WERI-Rb-1 (cell line): ENCODE measurements around the gene BBS10.

Experiments used
- DNase-seq: peaks from one replicate; pipeline ENCODE4 v3.0.0-alpha.2; 2020
- H3K27ac ChIP-seq: fragments of 250-450 bp; sonication (Bioruptor Pico); 2 replicates; pipeline ENCODE4 v1.5.1; 2020; ENCODE audit warnings: mild to moderate bottlenecking, moderate library complexity
- H3K27me3 ChIP-seq: fragments of 250-450 bp; sonication (Bioruptor Pico); 2 replicates; pipeline ENCODE4 v1.5.1; 2021; ENCODE audit warnings: mild to moderate bottlenecking, low read depth, moderate library complexity; ENCODE audit not compliant: insufficient read depth, severe bottlenecking
- H3K36me3 ChIP-seq: fragments of 250-450 bp; sonication (Bioruptor Pico); 2 replicates; pipeline ENCODE4 v1.5.1; 2020; ENCODE audit warnings: mild to moderate bottlenecking, moderate library complexity
- H3K4me3 ChIP-seq: 2 replicates; pipeline ENCODE4 v1.5.1; 2011; ENCODE audit warnings: low read depth, mild to moderate bottlenecking, control low read depth, low read length
- H3K9me3 ChIP-seq: fragments of 250-450 bp; sonication (Bioruptor Pico); 2 replicates; pipeline ENCODE4 v1.5.1; 2021; ENCODE audit warnings: mild to moderate bottlenecking, moderate library complexity; ENCODE audit not compliant: severe bottlenecking
- CTCF ChIP-seq: IDR thresholded peaks from 2 replicates; pipeline ENCODE4 v1.5.1; 2011; ENCODE audit warnings: low read depth, mild to moderate bottlenecking, control low read depth, inconsistent platforms, low read length

Gene BBS10

GRCh38 chr12:76312315-76312714 lies 35.9 kb downstream of the BBS10 start:
- no peaks in the 10 kb centered on the region for H3K36me3 ChIP-seq
- H3K4me3 ChIP-seq, result no peak overlapping the region
- H3K27ac ChIP-seq, result no peak overlapping the region
- H3K27me3 ChIP-seq, result no peaks in the 10 kb centered on the region
- no peak for DNase-seq
- no peak for TF ChIP-seq CTCF
- no peaks in the 10 kb centered on the region for H3K9me3 ChIP-seq

DNA sequence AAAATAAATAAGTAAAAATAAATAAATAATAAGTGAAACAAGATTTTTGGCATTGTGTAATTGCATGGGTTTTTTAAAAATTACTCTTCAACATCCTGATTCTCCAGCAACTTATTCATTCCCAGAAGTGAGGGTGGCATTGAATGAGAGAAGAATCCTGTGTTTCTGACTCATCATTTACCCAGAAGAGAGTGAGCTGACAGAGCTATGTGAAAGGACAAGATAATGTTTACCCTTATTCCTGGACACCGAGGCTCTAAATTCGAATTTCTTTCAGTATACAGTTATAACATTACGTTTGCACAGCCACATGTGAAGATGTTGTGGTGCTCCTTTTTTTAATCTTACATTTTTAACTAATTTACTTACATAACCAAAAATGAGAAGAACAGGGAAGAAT lies 36.4 kb downstream of the BBS10 start:
- Histone ChIP-seq H3K27ac (no peak overlapping the region), H3K4me3 (no peak overlapping the region), H3K9me3 (no peaks in the 10 kb centered on the region), H3K27me3 (no peaks in the 10 kb centered on the region), H3K36me3 (no peaks in the 10 kb centered on the region)
- no peak for TF ChIP-seq CTCF
- no peak for DNase-seq

DNA sequence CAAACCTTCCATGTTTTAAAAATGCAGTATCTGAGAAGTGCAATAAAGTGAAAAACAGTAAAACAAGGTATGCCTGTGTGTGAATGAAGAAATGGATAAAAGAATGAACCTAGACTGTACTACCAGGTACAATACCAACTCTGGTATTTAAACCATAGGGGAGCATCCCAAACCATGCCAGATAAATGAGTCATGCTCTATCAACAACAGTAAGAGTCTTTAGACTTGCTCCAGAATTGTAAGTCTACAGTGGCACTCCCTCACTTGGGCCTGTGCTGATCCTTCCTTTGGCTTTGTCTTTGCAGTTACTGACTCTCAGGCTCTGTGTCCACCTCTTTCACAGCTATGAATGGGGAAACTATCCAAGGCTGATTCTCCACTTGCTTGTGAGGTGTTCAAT lies 38.1 kb downstream of the BBS10 start:
- Histone ChIP-seq H3K27ac (no peak overlapping the region), H3K4me3 (no peak overlapping the region), H3K27me3 (no peaks in the 10 kb centered on the region), H3K9me3 (no peaks in the 10 kb centered on the region), H3K36me3 (no peaks in the 10 kb centered on the region)
- no peak for TF ChIP-seq CTCF
- no peak for DNase-seq

DNA sequence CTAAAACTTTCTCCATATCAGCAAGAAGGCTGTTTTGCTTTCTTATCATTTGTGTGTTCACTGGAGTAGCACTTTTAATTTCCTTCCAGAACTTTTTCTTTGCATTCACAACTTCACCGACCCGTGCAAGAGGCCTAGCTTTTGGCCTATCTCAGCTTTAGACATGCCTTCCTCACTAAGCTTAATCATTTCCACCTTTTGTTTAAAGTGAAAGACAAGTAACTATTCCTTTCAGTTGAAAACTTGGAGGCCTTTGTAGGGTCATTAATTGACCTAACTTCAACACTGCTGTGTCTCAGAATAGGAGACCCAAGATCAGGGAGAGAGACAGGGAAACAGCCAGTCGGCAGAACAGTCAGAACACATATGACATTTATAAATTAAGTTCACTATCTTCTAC lies 39.3 kb downstream of the BBS10 start:
- Histone ChIP-seq H3K36me3 (no peaks in the 10 kb centered on the region), H3K27ac (no peak overlapping the region), H3K4me3 (no peak overlapping the region), H3K9me3 (no peaks in the 10 kb centered on the region), H3K27me3 (no peaks in the 10 kb centered on the region)
- TF ChIP-seq CTCF, result no peak
- no peak for DNase-seq

- no peak for DNase-seq
- no peak overlapping the region for H3K27ac ChIP-seq
- H3K27me3 ChIP-seq, result no peaks in the 10 kb centered on the region
- H3K9me3 ChIP-seq, result no peaks in the 10 kb centered on the region
- H3K4me3 ChIP-seq, result no peak overlapping the region
- TF ChIP-seq CTCF, result no peak
- H3K36me3 ChIP-seq, result no peaks in the 10 kb centered on the region
These were observed 41.1 kb downstream of the BBS10 start for GRCh38 chr12:76307083-76307482.

- H3K27me3 ChIP-seq, result no peaks in the 10 kb centered on the region
- H3K4me3 ChIP-seq, result no peak overlapping the region
- no peak overlapping the region for H3K27ac ChIP-seq
- no peaks in the 10 kb centered on the region for H3K9me3 ChIP-seq
- no peak for DNase-seq
- H3K36me3 ChIP-seq, result no peaks in the 10 kb centered on the region
- TF ChIP-seq CTCF, result no peak
These were observed 44.2 kb downstream of the BBS10 start for GRCh38 chr12:76303989-76304460.
